Brain microvascular endothelial cell (primary cell): ENCODE data around the gene LIME1.

Experiments used
- DNase-seq: peaks from one replicate; pipeline ENCODE4 v3.0.0-alpha.2; 2020
- H3K27ac ChIP-seq: fragments of 250-450 bp; sonication (Bioruptor Pico); 2 replicates; pipeline ENCODE4 v1.5.1; 2020; ENCODE audit warnings: mild to moderate bottlenecking, moderate library complexity
- H3K27me3 ChIP-seq: fragments of 250-450 bp; sonication (Bioruptor Pico); replicated peaks from 2 replicates; pipeline ENCODE4 v1.5.1; 2020; ENCODE audit warnings: mild to moderate bottlenecking
- H3K36me3 ChIP-seq: fragments of 250-450 bp; sonication (Bioruptor Pico); replicated peaks from 2 replicates; pipeline ENCODE4 v1.5.1; 2020; ENCODE audit warnings: mild to moderate bottlenecking
- H3K4me3 ChIP-seq: 2 replicates; pipeline ENCODE4 v1.5.1; 2011; ENCODE audit warnings: low read depth, mild to moderate bottlenecking, control low read depth, low read length, moderate library complexity
- in situ Hi-C: cut with HindIII; loops from 2 replicates; pipeline ENCODE4 v1.10.0; 2017; ENCODE audit warnings: low sequenced_read_pairs, low pct_ligation_motif_present
- TF ChIP-seq, protein P1 (sequence below): IDR thresholded peaks from 2 replicates; pipeline ENCODE4 v1.5.1; 2011; ENCODE audit warnings: low read depth, mild to moderate bottlenecking, moderate library complexity, low read length, control low read depth, inconsistent platforms; ENCODE audit errors: missing control alignments

Gene LIME1

DNA sequence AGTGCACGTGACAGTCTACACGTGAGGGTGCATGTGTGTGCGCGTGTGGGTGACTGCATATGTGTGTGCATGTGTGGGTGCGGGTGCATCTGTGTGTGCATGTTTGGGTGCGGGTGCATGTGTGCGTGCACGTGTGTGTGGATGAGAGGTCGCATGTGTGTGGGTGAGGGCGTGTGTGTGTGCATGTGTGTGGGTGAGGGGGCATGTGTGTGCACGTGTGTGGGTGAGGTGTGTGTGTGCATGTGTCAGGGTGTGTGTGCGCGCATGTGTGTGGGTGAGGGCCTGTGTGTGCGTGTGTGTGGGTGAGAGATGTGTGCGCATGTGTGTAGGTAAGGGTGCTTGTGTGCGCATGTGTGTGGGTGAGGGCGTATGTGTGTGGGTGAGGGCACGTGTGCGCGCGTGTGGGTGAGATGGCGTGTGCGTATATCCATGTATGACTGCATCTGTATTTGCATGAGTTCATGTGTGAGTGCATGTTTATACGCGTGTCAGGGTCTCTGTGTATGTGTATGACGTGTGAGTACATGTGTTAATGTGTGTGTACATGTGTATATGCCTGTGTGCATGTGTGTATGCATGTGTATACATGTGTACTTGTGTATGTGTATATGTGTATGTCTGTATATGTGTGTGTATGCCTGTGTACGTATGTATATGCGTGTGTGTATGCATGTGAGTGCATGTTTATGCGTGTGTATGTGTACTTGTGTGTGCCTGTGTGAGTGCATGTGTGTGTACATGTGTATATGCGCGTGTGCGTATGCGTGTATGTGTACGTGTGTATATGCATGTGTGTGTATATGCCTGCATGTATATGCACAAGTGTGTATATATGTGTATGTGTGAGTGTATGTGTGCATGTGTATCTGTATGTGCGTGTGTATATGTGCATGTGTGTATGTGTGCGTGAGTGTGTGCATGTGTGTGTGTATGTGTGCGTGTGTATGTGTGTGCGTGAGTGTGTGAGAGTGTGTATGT is 4.1 kb upstream of the LIME1 start:
- Histone ChIP-seq H3K27ac (no peak overlapping the region), H3K36me3 (peaks cover 28% of the 10 kb centered on the region), H3K27me3 (no peaks in the 10 kb centered on the region), H3K4me3 (no peak overlapping the region)
- TF ChIP-seq, protein P1, sequence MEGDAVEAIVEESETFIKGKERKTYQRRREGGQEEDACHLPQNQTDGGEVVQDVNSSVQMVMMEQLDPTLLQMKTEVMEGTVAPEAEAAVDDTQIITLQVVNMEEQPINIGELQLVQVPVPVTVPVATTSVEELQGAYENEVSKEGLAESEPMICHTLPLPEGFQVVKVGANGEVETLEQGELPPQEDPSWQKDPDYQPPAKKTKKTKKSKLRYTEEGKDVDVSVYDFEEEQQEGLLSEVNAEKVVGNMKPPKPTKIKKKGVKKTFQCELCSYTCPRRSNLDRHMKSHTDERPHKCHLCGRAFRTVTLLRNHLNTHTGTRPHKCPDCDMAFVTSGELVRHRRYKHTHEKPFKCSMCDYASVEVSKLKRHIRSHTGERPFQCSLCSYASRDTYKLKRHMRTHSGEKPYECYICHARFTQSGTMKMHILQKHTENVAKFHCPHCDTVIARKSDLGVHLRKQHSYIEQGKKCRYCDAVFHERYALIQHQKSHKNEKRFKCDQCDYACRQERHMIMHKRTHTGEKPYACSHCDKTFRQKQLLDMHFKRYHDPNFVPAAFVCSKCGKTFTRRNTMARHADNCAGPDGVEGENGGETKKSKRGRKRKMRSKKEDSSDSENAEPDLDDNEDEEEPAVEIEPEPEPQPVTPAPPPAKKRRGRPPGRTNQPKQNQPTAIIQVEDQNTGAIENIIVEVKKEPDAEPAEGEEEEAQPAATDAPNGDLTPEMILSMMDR: no peak
- in situ Hi-C loops: no loop called here
- DNase-seq: no peak

DNA sequence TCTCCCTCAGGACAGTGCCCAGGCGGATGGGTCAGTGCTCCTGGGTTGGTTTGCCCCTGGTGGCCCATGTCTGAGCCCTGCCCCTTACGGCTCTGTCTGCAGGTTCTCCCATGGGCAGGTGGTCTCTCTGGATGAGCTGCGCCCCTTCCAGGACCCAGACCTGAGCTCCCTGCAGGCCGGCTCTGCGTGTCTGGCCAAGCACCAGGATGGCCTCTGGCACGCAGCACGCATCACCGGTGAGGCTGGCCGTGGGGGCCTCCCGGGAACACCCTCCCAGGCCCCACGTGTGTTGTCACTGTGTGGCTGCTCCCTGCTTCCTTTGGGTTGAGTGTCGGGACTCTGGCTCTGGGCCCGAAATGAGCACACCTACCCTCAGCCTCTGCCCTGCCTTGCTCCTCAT is 3.3 kb upstream of the LIME1 start:
- no peak overlapping the region for H3K27ac ChIP-seq
- no peaks in the 10 kb centered on the region for H3K27me3 ChIP-seq
- TF ChIP-seq, protein P1: no peak
- DNase-seq: no peak
- in situ Hi-C loops: no loop called here
- H3K4me3 ChIP-seq: no peak overlapping the region
- H3K36me3 ChIP-seq: peaks cover 28% of the 10 kb centered on the region

DNA sequence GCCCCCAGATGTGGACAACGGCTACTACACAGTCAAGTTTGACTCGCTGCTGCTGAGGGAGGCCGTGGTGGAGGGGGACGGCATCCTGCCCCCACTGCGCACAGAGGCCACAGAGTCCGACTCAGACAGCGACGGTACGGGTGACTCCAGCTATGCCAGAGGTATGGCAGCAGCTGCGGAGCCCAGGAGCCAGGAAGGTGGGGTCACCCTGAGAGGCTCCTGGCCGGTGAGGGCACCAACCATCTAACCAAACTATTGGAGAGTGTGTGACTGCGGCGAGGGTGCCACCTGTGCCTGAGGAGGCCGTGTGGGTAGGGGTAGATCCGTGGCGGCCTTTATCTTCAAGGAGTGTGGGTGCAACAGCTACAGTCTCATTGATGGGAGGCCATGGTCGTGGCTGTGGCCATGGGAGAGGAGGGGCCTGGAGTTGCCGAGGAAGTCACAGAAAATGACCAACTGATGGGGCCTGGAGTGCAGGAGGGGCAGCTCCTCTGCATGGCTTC is 2.8 kb upstream of the LIME1 start:
- Histone ChIP-seq H3K4me3 (no peak overlapping the region), H3K36me3 (peaks cover 28% of the 10 kb centered on the region), H3K27me3 (no peaks in the 10 kb centered on the region), H3K27ac (no peak overlapping the region)
- in situ Hi-C loops: no loop called here
- TF ChIP-seq, protein P1: no peak
- no peak for DNase-seq

DNA sequence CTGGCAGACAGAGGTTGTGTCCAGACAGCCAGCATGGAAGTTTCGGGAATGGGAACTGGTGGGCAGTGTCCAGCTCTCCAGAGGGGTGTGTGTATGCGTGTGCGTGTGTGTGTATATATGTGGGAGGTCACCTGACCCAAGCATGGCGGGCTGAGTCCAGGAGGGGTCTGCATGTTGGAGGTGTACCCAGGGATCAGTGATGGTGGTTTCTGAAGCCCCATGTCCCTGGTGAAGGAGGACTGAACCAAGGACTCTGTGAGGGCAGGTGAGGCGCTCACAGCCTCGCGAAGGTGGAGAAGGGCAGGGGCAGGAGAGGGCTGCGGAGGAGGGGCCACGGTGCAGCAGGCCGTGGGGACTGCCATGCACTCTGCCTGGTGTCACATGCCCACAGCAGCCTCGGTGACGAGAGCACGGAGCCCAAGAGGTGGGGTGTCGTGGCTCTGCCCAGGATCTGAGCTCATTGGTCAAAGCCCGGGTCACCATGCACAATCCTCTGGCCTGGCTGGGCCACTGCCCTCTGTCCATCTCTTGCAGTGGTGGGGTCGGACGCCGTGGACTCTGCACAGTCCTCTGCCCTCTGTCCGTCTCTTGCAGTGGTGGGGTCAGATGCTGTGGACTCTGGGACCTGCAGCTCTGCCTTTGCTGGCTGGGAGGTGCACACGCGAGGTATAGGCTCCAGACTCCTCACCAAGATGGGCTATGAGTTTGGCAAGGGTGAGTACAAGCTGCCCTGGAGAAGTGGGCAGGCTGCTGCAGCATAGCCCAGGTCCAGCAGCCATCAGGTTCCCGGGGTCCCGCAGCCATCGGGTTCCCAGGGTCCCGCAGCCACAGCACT is 2.1 kb upstream of the LIME1 start:
- TF ChIP-seq, protein P1: no peak
- Histone ChIP-seq H3K27me3 (no peaks in the 10 kb centered on the region), H3K4me3 (no peak overlapping the region), H3K36me3 (peaks cover 28% of the 10 kb centered on the region), H3K27ac (no peak overlapping the region)
- in situ Hi-C loops: no loop called here
- no peak for DNase-seq

DNA sequence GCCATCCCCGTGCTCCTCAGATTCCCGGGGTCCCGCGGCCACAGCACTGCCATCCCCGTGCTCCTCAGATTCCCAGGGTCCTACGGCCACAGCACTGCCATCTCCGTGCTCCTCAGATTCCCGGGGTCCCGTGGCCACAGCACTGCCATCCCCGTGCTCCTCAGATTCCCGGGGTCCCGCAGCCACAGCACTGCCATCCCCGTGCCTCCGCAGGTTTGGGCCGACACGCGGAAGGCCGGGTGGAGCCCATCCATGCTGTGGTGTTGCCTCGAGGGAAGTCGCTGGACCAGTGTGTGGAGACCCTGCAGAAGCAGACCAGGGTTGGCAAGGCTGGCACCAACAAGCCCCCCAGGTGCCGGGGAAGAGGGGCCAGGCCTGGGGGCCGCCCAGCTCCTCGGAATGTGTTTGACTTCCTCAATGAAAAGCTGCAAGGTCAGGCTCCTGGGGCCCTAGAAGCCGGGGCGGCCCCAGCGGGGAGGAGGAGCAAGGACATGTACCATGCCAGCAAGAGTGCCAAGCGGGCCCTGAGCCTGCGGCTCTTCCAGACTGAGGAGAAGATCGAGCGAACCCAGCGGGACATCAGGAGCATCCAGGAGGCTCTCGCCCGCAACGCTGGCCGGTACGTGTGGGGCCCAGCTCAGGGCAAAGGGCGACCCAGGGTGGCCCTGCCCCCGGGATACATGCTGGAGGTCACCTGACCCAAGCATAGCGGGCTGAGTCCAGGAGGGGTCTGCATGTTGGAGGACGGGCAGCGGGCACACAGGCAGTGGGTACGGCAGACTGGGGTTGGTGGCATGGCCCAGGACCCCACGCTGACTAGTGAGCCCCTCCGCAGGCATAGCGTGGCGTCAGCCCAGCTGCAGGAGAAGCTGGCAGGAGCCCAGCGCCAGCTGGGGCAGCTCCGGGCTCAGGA is 1.3 kb upstream of the LIME1 start:
- TF ChIP-seq, protein P1: no peak
- no peak overlapping the region for H3K27ac ChIP-seq
- in situ Hi-C loops: no loop called here
- no peak for DNase-seq
- peaks cover 22% of the 10 kb centered on the region for H3K36me3 ChIP-seq
- no peak overlapping the region for H3K4me3 ChIP-seq
- H3K27me3 ChIP-seq: no peaks in the 10 kb centered on the region
